Head of caudate nucleus (tissue), 42 donors: ENCODE results near the gene TPO.

Experiments used
- DNase-seq, 42 donors: peaks; one replicate each; pipeline versions ENCODE4 v3.0.0 to v3.0.0-alpha.2; 2020 to 2021; ENCODE audit warnings: mixed read lengths in 7 of 42
- intact Hi-C: fragments of 100-400 bp; cut with DNase I; formaldehyde crosslinking; loops from one replicate; pipeline ENCODE4 v1.15.0; 2022

The TPO gene

GRCh38 chr2:1540481-1540880, 127.2 kb downstream of the TPO start:
- no peak for DNase-seq
- intact Hi-C loops = loop anchor here (10.0 kb wide), 1 partner anchor 686 kb away; no protein-coding TSS in a partner anchor

GRCh38 chr2:1541040-1541439, 127.8 kb downstream of the TPO start:
- intact Hi-C loops = loop anchor here (10.0 kb wide), 1 partner anchor 686 kb away; no protein-coding TSS in a partner anchor
- no peak for DNase-seq

GRCh38 chr2:1541819-1542475, 128.7 kb downstream of the TPO start:
- no peak for DNase-seq
- intact Hi-C loops = loop anchor here (10.0 kb wide), 1 partner anchor 687 kb away; no protein-coding TSS in a partner anchor

GRCh38 chr2:1542971-1543370, 129.7 kb downstream of the TPO start:
- intact Hi-C loops = loop anchor here (10.0 kb wide), 1 partner anchor 688 kb away; no protein-coding TSS in a partner anchor
- no peak for DNase-seq

GRCh38 chr2:1543776-1544477, 130.7 kb downstream of the TPO start:
- DNase-seq = no peak
- intact Hi-C loops = loop anchor here (10.0 kb wide), 1 partner anchor 689 kb away; no protein-coding TSS in a partner anchor

GRCh38 chr2:1544478-1545069, 131.3 kb downstream of the TPO start:
- intact Hi-C loops = loop anchor here (10.0 kb wide), 1 partner anchor 690 kb away; no protein-coding TSS in a partner anchor
- no peak for DNase-seq

GRCh38 chr2:1546023-1546591, 132.8 kb downstream of the TPO start:
- intact Hi-C loops = loop anchor here (10.0 kb wide), 1 partner anchor 691 kb away; no protein-coding TSS in a partner anchor

GRCh38 chr2:1546901-1547300, 133.6 kb downstream of the TPO start:
- DNase-seq = no peak
- intact Hi-C loops = loop anchor here (10.0 kb wide), 1 partner anchor 692 kb away; no protein-coding TSS in a partner anchor

More at GRCh38 chr2:1546023-1546591, 132.8 kb downstream of the TPO start:
- DNase-seq = peak in 40 of 42 donors; percentile 24 to 78 (median 58)

GRCh38 chr2:1548910-1549673, 135.8 kb downstream of the TPO start:
- DNase-seq = no peak
- intact Hi-C loops = loop anchor here (10.0 kb wide), 1 partner anchor 694 kb away; no protein-coding TSS in a partner anchor

- intact Hi-C loops = no loop called here
- DNase-seq = no peak
Observed at GRCh38 chr2:1550076-1550475, 136.8 kb downstream of the TPO start.

- DNase-seq = peak in 41 of 42 donors; percentile 18 to 85 (median 68)
- intact Hi-C loops = no loop called here
Observed at GRCh38 chr2:1550658-1551316, 137.5 kb downstream of the TPO start.

GRCh38 chr2:1551905-1552304, 138.6 kb downstream of the TPO start:
- intact Hi-C loops = no loop called here
- no peak for DNase-seq

GRCh38 chr2:1552611-1553010, 139.3 kb downstream of the TPO start:
- intact Hi-C loops = no loop called here
- no peak for DNase-seq

- intact Hi-C loops = no loop called here
- no peak for DNase-seq
Observed at GRCh38 chr2:1553671-1554295, 140.5 kb downstream of the TPO start.

GRCh38 chr2:1556286-1556685, 143.0 kb downstream of the TPO start:
- DNase-seq = no peak
- intact Hi-C loops = no loop called here

GRCh38 chr2:1556776-1557466, 143.7 kb downstream of the TPO start:
- intact Hi-C loops = no loop called here
- peak in 3 of 42 donors; percentile 17 to 40 (median 36) for DNase-seq

- intact Hi-C loops = no loop called here
- DNase-seq = no peak
Observed at GRCh38 chr2:1557467-1557820, 144.2 kb downstream of the TPO start.
